ENCODE measurements around the gene CDK5RAP3. TPM values are rescaled to one million over a fixed set of nuclear protein-coding genes. Genes with fewer than 3 reads are reported as not detected.

The CDK5RAP3 gene
- total and polyA plus RNA-seq, 2 of the 13 experiments (the other 11 are each of a cell fraction or from before 2014, with no cell fraction given), result 128 to 154 TPM

GRCh38 chr17:48025040-48025903, 54.4 kb downstream of the CDK5RAP3 start (continued):
- TF ChIP-seq TFDP2 (CRISPR knock-in tag; IDR thresholded peaks at IDR 0.05) (peak; percentile 55), ZNF281 (CRISPR knock-in tag; IDR thresholded peaks at IDR 0.05; ENCODE audit: borderline replicate concordance) (no peak; the same call in 1 of the 2 replicates), CHCHD3 (CRISPR knock-in tag; IDR thresholded peaks at IDR 0.05) (0 out of 2 replicates have a peak, but pooled peaks have one; percentile 36), ZNF224 (CRISPR knock-in tag; IDR thresholded peaks at IDR 0.05) (no peak; the same call in 1 of the 2 replicates), HMGA1 (CRISPR knock-in tag; conservative IDR thresholded peaks at IDR 0.05) (no peak), ZNF549 (CRISPR knock-in tag; IDR thresholded peaks at IDR 0.05) (no peak), ZNF18 (CRISPR knock-in tag; IDR thresholded peaks at IDR 0.05; ENCODE audit: insufficient replicate concordance) (no peak), HNRNPLL (IDR thresholded peaks at IDR 0.05; ENCODE audit: low read depth, low read length, poor library complexity, severe bottlenecking) (peak; percentile 91), ZNF414 (CRISPR knock-in tag; IDR thresholded peaks at IDR 0.05) (peak; percentile 73), SMC3 (IDR thresholded peaks at IDR 0.05; ENCODE audit: low read length) (peak; percentile 47; the same call in 1 of the 2 replicates), ZNF496 (CRISPR knock-in tag; IDR thresholded peaks at IDR 0.05; ENCODE audit: insufficient replicate concordance) (no peak), RFXANK (CRISPR knock-in tag; IDR thresholded peaks at IDR 0.05) (no peak), ZNF598 (CRISPR knock-in tag; IDR thresholded peaks at IDR 0.05; ENCODE audit: borderline replicate concordance) (no peak), GABPB1 (CRISPR knock-in tag; IDR thresholded peaks at IDR 0.05) (peak; percentile 71), RBFOX2 (IDR thresholded peaks at IDR 0.05; ENCODE audit: low read depth, low read length) (no peak), MXD3 (CRISPR knock-in tag; IDR thresholded peaks at IDR 0.05) (peak; percentile 79; the same call in 1 of the 2 replicates), NR3C1 (CRISPR knock-in tag; IDR thresholded peaks at IDR 0.05) (no peak)
